ENCODE measurements around the gene XAF1. TPM values are rescaled to one million over a fixed set of nuclear protein-coding genes. Genes with fewer than 3 reads are reported as not detected.

Gene XAF1
- total and polyA plus RNA-seq, 10 of the 15 experiments (the other 5 are each of a cell fraction or from before 2014, with no cell fraction given): 16.3 to 59.1 (median 44.6) TPM

GRCh38 chr17:6775871-6776405, 20.1 kb downstream of the XAF1 start, which contains the start of gene FBXO39 (continued):
- TF ChIP-seq ESRRA (IDR thresholded peaks at IDR 0.05; ENCODE audit: low read length) (no peak), PAX5 (IDR thresholded peaks at IDR 0.05; ENCODE audit: borderline replicate concordance, low read depth, low read length) (peak; percentile 14; the same call in 1 of the 2 replicates)

GRCh38 chr17:6779411-6779810, 23.6 kb downstream of the XAF1 start:
- no peak overlapping the region for H3K4me3 ChIP-seq
- intact Hi-C loops (cut with micrococcal nuclease; ENCODE audit: unreplicated experiment): no loop called here
- ChIA-PET POLR2A (no interaction called here), RAD21 (ENCODE audit: unreplicated experiment) (no interaction called here), SMC1A (ENCODE audit: uncharacterized antibody, unreplicated experiment) (no interaction called here), CTCF (interaction anchor here (0.9 kb wide), 1 partner anchor 45 kb away, joined by 4 read pairs; no protein-coding TSS in a partner anchor)
- peaks cover 1% of the 10 kb centered on the region; the same call in 2 of the 3 replicates for H3K9me3 ChIP-seq (replicated peaks; ENCODE audit: control insufficient read depth, insufficient read depth, low read length)
- no peaks in the 10 kb centered on the region for H3K36me3 ChIP-seq (ENCODE audit: control insufficient read depth in 2 of 2, insufficient read depth in 2 of 2, low read length in 1 of 2)
- H3K4me1 ChIP-seq (ENCODE audit: control insufficient read depth, insufficient read depth, low read length): no peaks in the 10 kb centered on the region
- no peak overlapping the region for H3K4me2 ChIP-seq (ENCODE audit: control insufficient read depth, insufficient read depth)
- H2AFZ ChIP-seq (ENCODE audit: control insufficient read depth, low read depth, low read length): no peak overlapping the region
- WGBS (ENCODE audit: insufficient coverage, insufficient replicate concordance, low lambda C conversion rate, missing lambda C conversion rate): 0% methylated on average over 2 of the region's 2 CpGs
- no peaks in the 10 kb centered on the region for H3K79me2 ChIP-seq (ENCODE audit: control insufficient read depth, insufficient read depth, low read length)
- in situ Hi-C loops (cut with MboI): no loop called here
- H3K27me3 ChIP-seq (replicated peaks in 1 of 2; ENCODE audit: control insufficient read depth in 2 of 2, insufficient read depth in 2 of 2, low read length in 1 of 2): no peaks in the 10 kb centered on the region
- DNase-seq (ENCODE audit: low read depth, low spot score) (no peak), ATAC-seq (no peak), FAIRE-seq (no peak)
- no peak overlapping the region for H3K27ac ChIP-seq (ENCODE audit: control insufficient read depth, insufficient read depth)
- no peaks in the 10 kb centered on the region for H4K20me1 ChIP-seq (ENCODE audit: control insufficient read depth, insufficient read depth)
- BruUV-seq (replicated peaks): no TSS peak
- no peak overlapping the region for H3K9ac ChIP-seq (ENCODE audit: control insufficient read depth, insufficient read depth, low read length)
- TF ChIP-seq RB1 (IDR thresholded peaks at IDR 0.05; ENCODE audit: borderline replicate concordance): no peak
- TF ChIP-seq POLR2AphosphoS2 (IDR thresholded peaks at IDR 0.05; ENCODE audit: low read depth, low read length): no peak
- no peak for TF ChIP-seq E2F4 (IDR thresholded peaks at IDR 0.05; ENCODE audit: low read depth, low read length)
- TF ChIP-seq PRDM15 (CRISPR knock-in tag; IDR thresholded peaks at IDR 0.05): no peak
- no peak for TF ChIP-seq CREM (IDR thresholded peaks at IDR 0.05; ENCODE audit: low read depth)
- TF ChIP-seq RFX5 (IDR thresholded peaks at IDR 0.05; ENCODE audit: low read depth, low read length): no peak
- TF ChIP-seq ZNF622 (IDR thresholded peaks at IDR 0.05): no peak
- no peak for TF ChIP-seq FOS (IDR thresholded peaks at IDR 0.05; ENCODE audit: borderline replicate concordance, extremely low read depth, insufficient read length)
- no peak for TF ChIP-seq HDGF (IDR thresholded peaks at IDR 0.05)
- no peak for TF ChIP-seq CEBPB (IDR thresholded peaks at IDR 0.05; ENCODE audit: borderline replicate concordance in 1 of 2, low read depth in 2 of 2, low read length in 2 of 2)
- no peak for TF ChIP-seq E2F8 (IDR thresholded peaks at IDR 0.05; ENCODE audit: low read depth, partially characterized antibody)
